Fibroblast of skin of right quadriceps (primary cell): ENCODE measurements around the gene GSTO2.

ENCODE experiments used
- DNase-seq: peaks from one replicate; pipeline ENCODE4 v3.0.0-alpha.2; 2013

Gene GSTO2

GRCh38 chr10:104344219-104344618 is 75.2 kb downstream of the GSTO2 start:
- no peak for DNase-seq

- DNase-seq, result no peak
These were observed 76.5 kb downstream of the GSTO2 start for GRCh38 chr10:104345515-104345914.

- no peak for DNase-seq
These were observed 77.0 kb downstream of the GSTO2 start for GRCh38 chr10:104345941-104346340.

- no peak for DNase-seq
These were observed 78.5 kb downstream of the GSTO2 start for GRCh38 chr10:104347295-104348045.

GRCh38 chr10:104348601-104349000 is 79.6 kb downstream of the GSTO2 start:
- no peak for DNase-seq

- peak; percentile 72 for DNase-seq
These were observed 80.7 kb downstream of the GSTO2 start for GRCh38 chr10:104349623-104350126.

- peak; percentile 77 for DNase-seq
These were observed 81.2 kb downstream of the GSTO2 start for GRCh38 chr10:104350127-104350635.

- peak; percentile 77 for DNase-seq
These were observed 82.2 kb downstream of the GSTO2 start for GRCh38 chr10:104351061-104351702.

GRCh38 chr10:104351919-104352318 is 82.9 kb downstream of the GSTO2 start:
- DNase-seq, result no peak

- peak; percentile 84 for DNase-seq
These were observed 84.5 kb downstream of the GSTO2 start, which contains the start of gene CFAP58 for GRCh38 chr10:104353325-104354048. Gene CFAP58, plus strand, starts transcription at chr10:104353833. Its CDS starts 65 bp downstream, at chr10:104353898.
